Kidney epithelial cell (primary cell): Measurements from ENCODE around the gene GIMAP8. TPM values are rescaled to one million over a fixed set of nuclear protein-coding genes. Genes with fewer than 3 reads are reported as not detected.

Experiments used
- DNase-seq: peaks from one replicate; pipeline ENCODE4 v3.0.0-alpha.2; 2010; ENCODE audit warnings: low read depth
- H3K27me3 ChIP-seq: 2 replicates; pipeline ENCODE4 v1.6.0; 2011; ENCODE audit warnings: low read length; ENCODE audit not compliant: control insufficient read depth, insufficient read depth
- H3K36me3 ChIP-seq: 2 replicates; pipeline ENCODE4 v1.5.1; 2011; ENCODE audit warnings: low read length; ENCODE audit not compliant: control insufficient read depth, insufficient read depth
- H3K4me3 ChIP-seq: 2 replicates; pipeline ENCODE4 v1.5.1; 2011; ENCODE audit warnings: low read depth, mild to moderate bottlenecking, control low read depth, low read length
- total RNA-seq: library from RNA; depleted of rRNA; stranded (reverse); fragments of >200 nt; gene quantifications from 2 replicates; pipeline ENCODE4 v1.2.3, GENCODE V29; 2015
- TF ChIP-seq, protein P1 (sequence below): IDR thresholded peaks from 2 replicates; pipeline ENCODE4 v1.5.1; 2011; ENCODE audit warnings: mild to moderate bottlenecking, moderate library complexity, low read length, control low read depth, inconsistent platforms; ENCODE audit not compliant: insufficient read depth, poor library complexity, severe bottlenecking

Gene GIMAP8
- total RNA-seq, 1 donor from 2014 or later = not detected

DNA sequence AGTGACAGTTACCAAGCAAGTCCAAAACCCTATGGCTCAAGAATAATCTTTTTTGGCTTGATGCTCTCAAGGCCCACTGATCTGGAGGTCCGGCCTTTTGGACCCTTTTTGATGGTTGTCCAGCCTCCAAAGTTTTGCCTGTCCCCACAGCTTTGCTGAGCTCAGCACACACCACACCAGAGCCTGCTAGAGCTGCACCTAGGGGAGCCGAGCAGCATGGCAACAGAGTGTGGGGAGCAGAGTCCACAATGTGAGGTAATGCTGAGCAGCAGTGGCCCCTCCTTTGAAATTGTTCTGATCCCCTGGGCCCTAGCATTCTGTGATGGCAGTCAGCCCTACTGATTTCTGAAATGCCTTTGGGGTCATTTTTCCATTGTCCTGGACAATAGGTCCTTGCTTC, 73.6 kb downstream of the GIMAP8 start:
- TF ChIP-seq, protein P1, sequence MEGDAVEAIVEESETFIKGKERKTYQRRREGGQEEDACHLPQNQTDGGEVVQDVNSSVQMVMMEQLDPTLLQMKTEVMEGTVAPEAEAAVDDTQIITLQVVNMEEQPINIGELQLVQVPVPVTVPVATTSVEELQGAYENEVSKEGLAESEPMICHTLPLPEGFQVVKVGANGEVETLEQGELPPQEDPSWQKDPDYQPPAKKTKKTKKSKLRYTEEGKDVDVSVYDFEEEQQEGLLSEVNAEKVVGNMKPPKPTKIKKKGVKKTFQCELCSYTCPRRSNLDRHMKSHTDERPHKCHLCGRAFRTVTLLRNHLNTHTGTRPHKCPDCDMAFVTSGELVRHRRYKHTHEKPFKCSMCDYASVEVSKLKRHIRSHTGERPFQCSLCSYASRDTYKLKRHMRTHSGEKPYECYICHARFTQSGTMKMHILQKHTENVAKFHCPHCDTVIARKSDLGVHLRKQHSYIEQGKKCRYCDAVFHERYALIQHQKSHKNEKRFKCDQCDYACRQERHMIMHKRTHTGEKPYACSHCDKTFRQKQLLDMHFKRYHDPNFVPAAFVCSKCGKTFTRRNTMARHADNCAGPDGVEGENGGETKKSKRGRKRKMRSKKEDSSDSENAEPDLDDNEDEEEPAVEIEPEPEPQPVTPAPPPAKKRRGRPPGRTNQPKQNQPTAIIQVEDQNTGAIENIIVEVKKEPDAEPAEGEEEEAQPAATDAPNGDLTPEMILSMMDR = no peak
- Histone ChIP-seq H3K36me3 (no peaks in the 10 kb centered on the region), H3K27me3 (no peaks in the 10 kb centered on the region), H3K4me3 (no peak overlapping the region)
- no peak for DNase-seq

Other genes starting within 250 kb of the GIMAP8 start
- 63.4 and 70.8 TPM in 2 replicates for gene LRRC61, start 127.3 kb upstream of the GIMAP8 start, total RNA-seq
- gene ACTR3C, start 127.1 kb upstream of the GIMAP8 start, total RNA-seq = 3.3 and 4.0 TPM in 2 replicates
- 0.38 and 2.3 TPM in 2 replicates for gene RARRES2, start 109.0 kb upstream of the GIMAP8 start, total RNA-seq
- gene REPIN1, start 81.8 kb upstream of the GIMAP8 start, total RNA-seq = 144 and 150 TPM in 2 replicates
- 8.0 and 10.1 TPM in 2 replicates for gene ZNF775, start 71.3 kb upstream of the GIMAP8 start, total RNA-seq
- gene GIMAP7, start 64.2 kb downstream of the GIMAP8 start, total RNA-seq = not detected in 2 replicates
- gene GIMAP4, start 116.8 kb downstream of the GIMAP8 start, total RNA-seq = 0.13 TPM in 1 of 2 replicates, not detected in the other
- 0.34 TPM in 1 of 2 replicates, not detected in the other for gene GIMAP6, start 181.8 kb downstream of the GIMAP8 start, total RNA-seq
- 0.48 and 0.54 TPM in 2 replicates for gene GIMAP2, start 235.1 kb downstream of the GIMAP8 start, total RNA-seq